ENCODE data around the gene ZNF507. TPM values are rescaled to one million over a fixed set of nuclear protein-coding genes. Genes with fewer than 3 reads are reported as not detected.

The ZNF507 gene
- total and polyA plus RNA-seq, 9 of the 15 experiments (the other 6 are each of a cell fraction or from before 2014, with no cell fraction given): 2.9 to 25.0 (median 10.4) TPM

DNA sequence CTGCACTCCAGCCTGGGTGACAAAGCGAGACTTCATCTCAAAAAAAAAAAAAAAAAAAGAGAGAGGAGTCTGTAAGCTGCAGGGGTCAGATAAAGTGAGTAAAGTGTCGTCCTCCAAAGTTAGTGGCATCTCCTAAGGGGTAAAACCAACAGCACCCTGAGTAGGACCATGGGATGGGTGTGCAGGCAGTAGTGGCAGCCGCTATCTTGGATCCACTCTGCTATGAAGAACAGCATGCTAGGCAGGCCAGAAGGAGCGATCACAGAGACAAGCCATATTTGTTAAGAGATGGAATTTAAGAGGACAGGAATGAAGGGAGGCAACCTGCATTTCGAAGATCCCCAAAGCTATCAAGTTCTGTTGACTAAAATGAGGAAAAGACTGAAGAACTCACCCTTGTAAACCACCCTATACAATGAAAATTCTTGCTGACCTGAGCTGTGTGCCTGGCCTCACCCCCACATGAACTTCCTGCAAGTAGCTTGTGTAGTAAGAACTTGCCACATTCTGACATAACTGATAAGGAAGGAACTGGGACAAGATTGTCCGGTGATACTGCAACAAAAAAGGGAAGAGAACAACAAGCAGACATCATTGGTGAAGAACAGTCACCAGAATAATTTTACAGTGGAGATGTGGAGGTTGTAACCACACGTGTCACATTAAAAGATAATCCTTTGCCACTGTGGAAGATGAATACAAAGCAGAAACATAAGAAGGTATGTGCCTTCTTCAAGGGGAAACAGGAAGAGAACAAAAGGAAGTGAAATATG lies 76.4 kb downstream of the ZNF507 start (continued):
- TF ChIP-seq TGIF2 (CRISPR knock-in tag; IDR thresholded peaks at IDR 0.05): no peak
- TF ChIP-seq, protein P1, sequence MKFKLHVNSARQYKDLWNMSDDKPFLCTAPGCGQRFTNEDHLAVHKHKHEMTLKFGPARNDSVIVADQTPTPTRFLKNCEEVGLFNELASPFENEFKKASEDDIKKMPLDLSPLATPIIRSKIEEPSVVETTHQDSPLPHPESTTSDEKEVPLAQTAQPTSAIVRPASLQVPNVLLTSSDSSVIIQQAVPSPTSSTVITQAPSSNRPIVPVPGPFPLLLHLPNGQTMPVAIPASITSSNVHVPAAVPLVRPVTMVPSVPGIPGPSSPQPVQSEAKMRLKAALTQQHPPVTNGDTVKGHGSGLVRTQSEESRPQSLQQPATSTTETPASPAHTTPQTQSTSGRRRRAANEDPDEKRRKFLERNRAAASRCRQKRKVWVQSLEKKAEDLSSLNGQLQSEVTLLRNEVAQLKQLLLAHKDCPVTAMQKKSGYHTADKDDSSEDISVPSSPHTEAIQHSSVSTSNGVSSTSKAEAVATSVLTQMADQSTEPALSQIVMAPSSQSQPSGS (CRISPR knock-in tag; IDR thresholded peaks at IDR 0.05): no peak
- no peak for TF ChIP-seq NFIX (CRISPR knock-in tag; IDR thresholded peaks at IDR 0.05; ENCODE audit: low read depth)
- TF ChIP-seq ZSCAN32 (CRISPR knock-in tag; IDR thresholded peaks at IDR 0.05): peak; percentile 81
- TF ChIP-seq ZNF224 (CRISPR knock-in tag; IDR thresholded peaks at IDR 0.05): no peak
- TF ChIP-seq ZFX (CRISPR knock-in tag; IDR thresholded peaks at IDR 0.05): no peak
- TF ChIP-seq HDGF (IDR thresholded peaks at IDR 0.05): no peak
- TF ChIP-seq BRCA1 (IDR thresholded peaks at IDR 0.05): no peak
- TF ChIP-seq BRCA1 (CRISPR knock-in tag; IDR thresholded peaks at IDR 0.05): no peak
- TF ChIP-seq EGR1 (conservative IDR thresholded peaks at IDR 0.05): 0 out of 2 replicates have a peak, but pooled peaks have one; percentile 41
- TF ChIP-seq MYBL2 (IDR thresholded peaks at IDR 0.05; ENCODE audit: low read depth): no peak
- no peak for TF ChIP-seq MYBL2 (CRISPR knock-in tag; IDR thresholded peaks at IDR 0.05; ENCODE audit: borderline replicate concordance)
- TF ChIP-seq, protein P2, sequence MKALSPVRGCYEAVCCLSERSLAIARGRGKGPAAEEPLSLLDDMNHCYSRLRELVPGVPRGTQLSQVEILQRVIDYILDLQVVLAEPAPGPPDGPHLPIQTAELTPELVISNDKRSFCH (CRISPR knock-in tag; IDR thresholded peaks at IDR 0.05): no peak
- TF ChIP-seq, protein P2 (tag; IDR thresholded peaks at IDR 0.05): no peak; the same call in 1 of the 2 replicates
- TF ChIP-seq, protein P3, sequence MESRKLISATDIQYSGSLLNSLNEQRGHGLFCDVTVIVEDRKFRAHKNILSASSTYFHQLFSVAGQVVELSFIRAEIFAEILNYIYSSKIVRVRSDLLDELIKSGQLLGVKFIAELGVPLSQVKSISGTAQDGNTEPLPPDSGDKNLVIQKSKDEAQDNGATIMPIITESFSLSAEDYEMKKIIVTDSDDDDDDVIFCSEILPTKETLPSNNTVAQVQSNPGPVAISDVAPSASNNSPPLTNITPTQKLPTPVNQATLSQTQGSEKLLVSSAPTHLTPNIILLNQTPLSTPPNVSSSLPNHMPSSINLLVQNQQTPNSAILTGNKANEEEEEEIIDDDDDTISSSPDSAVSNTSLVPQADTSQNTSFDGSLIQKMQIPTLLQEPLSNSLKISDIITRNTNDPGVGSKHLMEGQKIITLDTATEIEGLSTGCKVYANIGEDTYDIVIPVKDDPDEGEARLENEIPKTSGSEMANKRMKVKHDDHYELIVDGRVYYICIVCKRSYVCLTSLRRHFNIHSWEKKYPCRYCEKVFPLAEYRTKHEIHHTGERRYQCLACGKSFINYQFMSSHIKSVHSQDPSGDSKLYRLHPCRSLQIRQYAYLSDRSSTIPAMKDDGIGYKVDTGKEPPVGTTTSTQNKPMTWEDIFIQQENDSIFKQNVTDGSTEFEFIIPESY (CRISPR knock-in tag; IDR thresholded peaks at IDR 0.05): no peak
- TF ChIP-seq, protein P4, sequence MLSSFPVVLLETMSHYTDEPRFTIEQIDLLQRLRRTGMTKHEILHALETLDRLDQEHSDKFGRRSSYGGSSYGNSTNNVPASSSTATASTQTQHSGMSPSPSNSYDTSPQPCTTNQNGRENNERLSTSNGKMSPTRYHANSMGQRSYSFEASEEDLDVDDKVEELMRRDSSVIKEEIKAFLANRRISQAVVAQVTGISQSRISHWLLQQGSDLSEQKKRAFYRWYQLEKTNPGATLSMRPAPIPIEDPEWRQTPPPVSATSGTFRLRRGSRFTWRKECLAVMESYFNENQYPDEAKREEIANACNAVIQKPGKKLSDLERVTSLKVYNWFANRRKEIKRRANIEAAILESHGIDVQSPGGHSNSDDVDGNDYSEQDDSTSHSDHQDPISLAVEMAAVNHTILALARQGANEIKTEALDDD (IDR thresholded peaks at IDR 0.05): peak; percentile 86
- TF ChIP-seq CXXC5 (CRISPR knock-in tag; IDR thresholded peaks at IDR 0.05): peak; percentile 44
- TF ChIP-seq ETV5 (CRISPR knock-in tag; IDR thresholded peaks at IDR 0.05; ENCODE audit: low read depth): no peak
- no peak for TF ChIP-seq ZNF143 (CRISPR knock-in tag; IDR thresholded peaks at IDR 0.05)
- no peak for TF ChIP-seq ZNF184 (CRISPR knock-in tag; IDR thresholded peaks at IDR 0.05)
- TF ChIP-seq ZKSCAN3 (CRISPR knock-in tag; IDR thresholded peaks at IDR 0.05): no peak
- TF ChIP-seq NONO (IDR thresholded peaks at IDR 0.05; ENCODE audit: low read depth in 2 of 2, low read length in 1 of 2): peak in 1 of 2 experiments; percentile 58; a peak in 1 of 4 replicates
- TF ChIP-seq, protein P5, sequence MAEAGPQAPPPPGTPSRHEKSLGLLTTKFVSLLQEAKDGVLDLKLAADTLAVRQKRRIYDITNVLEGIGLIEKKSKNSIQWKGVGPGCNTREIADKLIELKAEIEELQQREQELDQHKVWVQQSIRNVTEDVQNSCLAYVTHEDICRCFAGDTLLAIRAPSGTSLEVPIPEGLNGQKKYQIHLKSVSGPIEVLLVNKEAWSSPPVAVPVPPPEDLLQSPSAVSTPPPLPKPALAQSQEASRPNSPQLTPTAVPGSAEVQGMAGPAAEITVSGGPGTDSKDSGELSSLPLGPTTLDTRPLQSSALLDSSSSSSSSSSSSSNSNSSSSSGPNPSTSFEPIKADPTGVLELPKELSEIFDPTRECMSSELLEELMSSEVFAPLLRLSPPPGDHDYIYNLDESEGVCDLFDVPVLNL (CRISPR knock-in tag; IDR thresholded peaks at IDR 0.05; ENCODE audit: low read depth): no peak
- TF ChIP-seq CTBP1 (IDR thresholded peaks at IDR 0.05; ENCODE audit: borderline replicate concordance): peak; percentile 74; the same call in 1 of the 2 replicates
- no peak for TF ChIP-seq GTF2F1 (IDR thresholded peaks at IDR 0.05; ENCODE audit: low read depth, low read length)
